ENCODE results near the gene TAGAP.
"Not testable (repeated sequence)": the region's sequence is repeated elsewhere in the genome, so short reads cannot be mapped to it uniquely, and the experiment has no call there.

Gene TAGAP

DNA sequence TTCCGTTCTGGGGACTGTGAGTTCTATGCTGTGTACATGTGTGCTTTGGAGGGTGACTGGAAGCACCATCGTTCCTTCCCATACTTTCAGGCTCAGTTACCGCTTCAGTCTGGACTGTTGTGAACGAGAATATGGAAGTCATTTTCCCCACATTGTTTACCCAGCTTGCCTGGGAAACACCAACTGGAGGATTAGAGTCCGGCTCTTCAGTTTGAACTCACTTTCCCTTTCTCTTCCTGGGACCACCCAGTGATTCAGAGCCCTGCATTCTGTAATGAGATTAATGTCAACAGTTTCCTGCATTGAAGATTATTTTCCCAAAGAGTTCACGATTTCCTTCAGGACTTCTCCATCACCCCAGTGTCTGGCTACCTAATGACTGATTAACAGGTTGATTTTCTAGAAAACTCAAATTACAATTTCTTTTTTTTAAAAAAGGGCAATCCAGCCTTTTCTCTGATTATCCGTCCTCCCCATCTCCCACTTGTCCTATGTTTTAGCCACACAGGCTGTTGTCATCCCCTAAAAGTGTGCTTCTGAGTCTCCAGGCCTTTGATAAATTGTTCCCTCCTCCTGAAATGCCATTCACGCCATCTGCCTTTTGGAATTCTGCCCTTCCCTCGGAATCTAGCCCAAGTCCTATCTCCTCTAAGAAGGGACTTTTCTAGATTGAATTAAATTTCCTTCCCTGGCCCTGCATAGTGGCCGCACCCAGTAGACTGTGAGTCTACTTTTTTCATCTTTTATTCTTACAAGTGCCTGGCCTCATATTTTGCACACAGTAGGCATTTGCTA, 3.3 kb upstream of the TAGAP start:
- no peak for DNase-seq (ENCODE audit: low read depth, low spot score)

DNA sequence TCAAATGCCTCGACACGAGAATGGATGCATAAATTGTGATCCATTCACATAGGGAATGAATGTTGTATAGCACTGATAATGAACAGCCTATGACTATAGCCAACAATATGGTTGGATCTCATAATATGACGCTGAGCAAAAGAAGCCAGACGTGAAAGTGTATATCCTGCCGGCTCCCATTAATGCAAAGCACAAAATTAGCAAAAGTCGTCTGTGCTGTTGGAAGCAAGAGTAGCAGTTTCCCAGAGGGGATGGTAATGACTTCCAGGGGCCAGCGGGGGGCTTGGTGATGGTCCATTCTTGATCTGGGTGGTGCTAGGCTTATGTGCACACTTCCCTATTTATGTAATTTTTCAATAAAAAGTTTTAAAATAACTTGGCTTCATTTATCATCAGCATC, 1.0 kb upstream of the TAGAP start:
- DNase-seq (ENCODE audit: low read depth, low spot score): no peak

DNA sequence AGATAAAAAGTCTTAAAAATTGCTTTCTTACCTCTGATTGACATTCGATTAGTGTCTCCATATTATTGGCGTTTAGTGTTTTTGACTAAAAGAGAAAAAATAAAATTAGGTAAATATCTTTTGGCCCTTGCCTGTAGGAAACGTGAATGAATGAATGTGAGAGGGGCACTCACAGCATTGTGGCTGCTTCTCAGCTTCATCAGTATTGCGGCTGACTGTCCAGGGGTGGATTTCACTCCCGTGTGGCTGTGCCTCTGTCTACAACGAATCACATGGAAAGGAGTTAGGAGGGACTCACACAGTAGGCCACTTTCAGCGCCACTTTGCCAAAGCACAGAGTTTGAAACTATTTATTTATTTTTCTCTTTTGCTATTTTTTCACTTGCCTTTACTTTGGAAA, 844 bp downstream of the TAGAP start:
- no peak for DNase-seq (ENCODE audit: low read depth, low spot score)

DNA sequence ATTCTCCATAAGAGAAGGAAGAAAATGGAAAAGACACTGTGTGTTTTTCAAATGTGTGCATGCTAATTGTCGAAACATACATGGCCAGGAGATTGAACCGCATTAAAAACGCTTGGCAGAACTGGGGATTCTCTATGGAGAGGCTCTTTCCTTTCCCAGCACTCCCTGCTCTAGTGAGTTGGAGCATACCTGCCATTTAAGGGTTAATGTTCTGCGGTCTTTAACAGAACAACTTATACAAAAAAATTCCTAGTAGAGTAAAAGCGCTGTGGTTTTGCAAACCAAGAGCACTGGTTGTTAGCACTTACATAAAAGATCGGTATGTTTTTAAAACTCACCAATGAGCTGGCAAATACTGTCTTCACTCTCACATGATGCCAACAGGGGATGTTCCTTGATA, 1.5 kb downstream of the TAGAP start:
- DNase-seq (ENCODE audit: low read depth, low spot score): no peak

DNA sequence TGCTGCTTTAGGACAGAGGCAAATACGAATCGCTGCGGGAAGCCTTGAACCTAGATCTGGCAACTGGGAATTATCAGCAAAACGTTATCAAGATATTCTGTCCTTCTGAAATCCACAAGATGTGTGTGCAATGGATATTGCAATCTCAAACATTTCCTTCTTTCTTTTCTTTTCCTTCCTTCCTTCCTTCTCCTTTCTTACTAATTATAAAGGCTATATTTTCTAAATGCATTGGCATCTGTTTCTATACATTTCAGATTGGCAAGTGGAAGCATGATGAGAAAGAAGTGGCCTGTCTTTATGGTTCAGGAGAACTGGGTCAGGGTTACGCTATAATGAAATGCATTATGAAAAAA, 2.0 kb downstream of the TAGAP start:
- no peak for DNase-seq (ENCODE audit: low read depth, low spot score)

DNA sequence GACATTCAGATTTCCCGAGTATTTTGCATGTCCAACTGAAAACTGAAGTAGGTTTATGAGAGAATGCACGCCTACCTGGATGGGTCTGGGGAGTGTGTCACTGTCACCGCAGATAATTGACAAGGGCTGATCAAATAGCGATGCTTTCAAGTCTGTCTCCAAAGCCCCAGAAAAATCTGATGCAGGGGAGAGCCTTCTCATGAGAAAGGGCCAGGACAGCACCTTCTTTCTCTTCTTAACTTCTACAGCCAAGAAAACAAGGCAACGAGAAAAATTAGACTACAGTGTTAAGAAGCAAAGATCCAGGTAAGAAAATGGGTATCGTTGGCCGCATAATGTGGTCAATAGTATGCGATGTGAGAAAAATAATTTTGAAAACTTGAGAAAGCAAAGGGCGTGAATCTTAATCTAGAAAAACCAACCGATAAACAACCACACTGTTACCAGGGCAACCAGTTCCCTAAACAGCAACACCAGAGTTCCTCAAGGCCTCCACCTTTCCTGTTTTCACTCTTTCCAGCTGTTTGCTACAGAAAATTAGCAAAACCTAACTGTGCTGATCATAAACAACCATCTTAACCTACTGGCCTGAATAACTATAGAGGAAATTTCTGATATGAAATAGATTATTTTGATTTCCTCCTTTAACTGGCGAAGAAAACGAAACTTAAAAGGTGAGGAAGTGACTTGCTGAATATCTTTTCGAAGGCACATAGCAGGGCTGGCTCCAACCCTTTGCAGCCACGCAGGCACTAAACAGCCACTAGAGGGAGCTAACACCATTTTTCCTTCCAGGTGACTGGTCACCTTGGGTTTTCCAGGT, 2.6 kb downstream of the TAGAP start:
- no peak for DNase-seq (ENCODE audit: low read depth, low spot score)

DNA sequence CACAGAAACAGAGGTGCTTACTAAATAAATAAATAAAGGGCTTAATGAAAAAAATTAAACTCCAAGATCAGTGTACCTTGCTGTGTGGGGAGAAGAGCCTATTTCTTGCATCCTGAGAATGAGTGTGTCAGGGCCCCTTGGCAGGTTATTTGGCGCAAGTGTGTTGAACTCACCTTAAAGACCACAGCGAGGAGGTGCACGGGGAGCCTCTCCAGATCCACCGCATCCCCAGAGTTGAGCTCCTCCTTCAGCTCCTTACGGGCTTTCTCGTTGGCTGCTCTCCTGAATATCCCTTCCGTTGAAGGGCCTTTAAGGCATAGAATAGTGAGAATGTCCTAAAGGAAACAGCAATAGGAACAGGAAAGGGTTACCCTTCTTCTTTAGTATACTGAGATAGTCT, 3.6 kb downstream of the TAGAP start:
- DNase-seq (ENCODE audit: low read depth, low spot score): no peak

DNA sequence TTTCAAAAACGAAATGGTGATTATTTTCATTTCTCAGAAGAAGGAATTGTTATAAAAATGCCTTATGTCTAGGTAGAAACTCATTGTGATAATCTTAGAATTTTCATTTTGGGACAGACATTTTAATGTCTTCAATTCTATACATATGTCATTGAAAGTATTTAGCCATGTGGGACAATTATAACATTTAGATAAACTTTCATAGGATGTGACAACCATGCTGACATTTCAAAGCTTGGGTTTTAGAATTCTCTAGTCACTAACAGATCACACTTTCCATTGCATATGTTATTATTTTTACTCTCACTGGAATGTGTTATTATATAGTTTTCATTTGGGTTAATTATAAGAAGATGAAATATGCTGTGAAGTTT, 4.9 kb downstream of the TAGAP start:
- DNase-seq (ENCODE audit: low read depth, low spot score): no peak

DNA sequence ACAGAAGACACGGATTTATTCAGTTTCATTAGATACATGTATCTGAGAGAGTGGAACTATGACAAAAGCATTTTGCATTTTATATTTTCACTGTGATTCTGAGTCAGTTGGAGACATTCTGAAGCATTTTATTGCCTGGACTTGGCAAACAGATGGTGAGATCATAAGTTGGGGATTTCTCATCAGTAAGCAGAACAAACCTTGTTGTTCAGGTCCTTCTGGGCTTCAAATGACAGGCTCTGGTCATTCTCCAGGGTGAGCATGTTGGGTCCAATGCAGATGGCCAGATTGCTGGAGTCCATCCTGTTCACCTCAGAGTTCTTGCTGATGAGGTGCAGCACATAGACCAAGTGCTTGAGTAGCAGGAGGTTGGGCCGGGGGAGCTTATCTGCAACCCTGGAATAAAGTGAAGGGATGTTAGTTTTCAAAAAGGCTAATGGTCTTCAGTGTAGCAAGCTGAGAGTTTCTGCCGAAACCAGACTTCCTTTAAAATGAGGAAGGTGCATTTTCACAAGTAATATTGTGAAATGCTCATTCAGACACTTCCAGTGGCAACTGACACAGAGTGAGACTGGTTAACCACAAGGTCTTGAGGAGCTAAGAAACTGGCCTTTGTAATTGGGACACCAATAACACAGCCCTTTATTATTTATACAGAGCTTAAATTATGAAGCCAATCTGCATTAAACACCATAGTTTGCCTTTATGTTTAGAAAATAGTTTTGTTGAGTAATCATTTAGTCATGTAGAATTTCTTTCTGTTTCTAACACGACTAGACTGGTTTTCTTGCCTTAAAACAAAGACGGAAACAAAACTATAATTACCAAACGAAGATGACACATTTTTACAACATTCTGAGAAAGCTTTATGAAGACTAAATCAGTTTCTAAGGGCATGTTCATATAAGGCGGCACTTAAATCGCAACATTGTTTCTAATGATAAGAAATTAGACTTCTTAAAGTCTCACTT, 5.6 kb downstream of the TAGAP start:
- no peak for DNase-seq (ENCODE audit: low read depth, low spot score)

DNA sequence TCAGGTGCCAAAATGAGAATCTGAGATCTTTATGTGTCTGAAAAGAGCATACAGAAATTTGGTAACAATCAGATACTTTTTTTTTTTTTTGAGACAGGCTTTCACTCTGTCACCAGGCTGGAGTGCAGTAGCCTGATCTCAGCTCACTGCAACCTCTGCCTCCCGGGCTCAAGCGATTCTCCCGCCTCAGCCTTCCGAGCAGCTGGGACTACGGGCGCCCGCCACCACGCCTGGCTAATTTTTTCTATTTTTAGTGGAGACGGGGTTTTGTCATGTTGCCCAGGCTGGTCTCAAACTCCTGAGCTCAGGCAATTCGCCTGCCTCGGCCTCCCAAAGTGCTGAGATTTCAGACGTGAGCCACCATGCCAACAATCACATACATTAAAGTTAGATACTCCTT, 6.5 kb downstream of the TAGAP start:
- not testable (repeated sequence) for DNase-seq (ENCODE audit: low read depth, low spot score)

DNA sequence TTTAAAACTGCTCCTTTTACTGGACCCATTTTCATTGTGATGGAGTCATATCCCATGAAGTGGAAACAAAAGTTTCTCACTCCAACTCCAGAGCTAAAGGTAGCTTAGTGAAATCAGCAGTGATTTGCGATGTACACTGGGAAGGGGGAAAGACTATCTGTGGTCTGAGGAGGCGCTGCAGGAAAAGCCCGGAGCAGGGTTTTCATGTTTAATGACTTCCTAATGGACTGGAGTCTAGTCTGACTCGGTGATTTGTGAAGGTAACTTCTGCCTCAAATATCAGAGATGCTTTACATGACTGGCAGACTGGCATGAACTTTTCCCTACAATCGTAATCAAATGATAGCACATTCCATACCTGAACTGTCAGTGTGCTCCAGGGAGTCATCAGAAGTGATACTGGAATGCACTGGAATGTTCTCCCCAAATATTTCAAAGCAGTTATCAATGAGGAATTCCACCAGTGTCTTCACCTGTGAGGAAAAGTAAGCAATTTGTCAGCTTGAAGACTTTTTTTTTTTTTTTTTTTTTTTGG, 7.0 kb downstream of the TAGAP start:
- no peak for DNase-seq (ENCODE audit: low read depth, low spot score)

DNA sequence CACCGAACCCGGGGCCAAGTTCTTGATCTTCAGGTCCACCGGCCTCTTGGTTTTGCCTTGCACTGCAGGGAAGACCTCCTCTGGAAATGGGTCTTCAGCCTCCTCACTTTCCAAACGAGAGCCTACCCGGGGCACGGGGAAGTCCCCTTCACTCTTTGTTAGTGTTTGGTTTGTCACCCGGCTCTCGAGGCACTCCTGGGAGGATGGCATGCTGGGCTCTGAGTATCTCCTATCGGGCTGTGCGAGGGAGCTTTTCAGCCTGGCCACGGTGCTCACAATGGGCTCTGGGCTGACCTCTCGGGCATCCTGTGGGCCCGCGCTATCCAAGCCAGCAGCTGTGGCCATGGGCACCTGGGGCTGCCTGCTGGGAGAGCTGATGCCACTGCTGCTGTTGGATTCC, 8.1 kb downstream of the TAGAP start:
- DNase-seq (ENCODE audit: low read depth, low spot score): no peak

DNA sequence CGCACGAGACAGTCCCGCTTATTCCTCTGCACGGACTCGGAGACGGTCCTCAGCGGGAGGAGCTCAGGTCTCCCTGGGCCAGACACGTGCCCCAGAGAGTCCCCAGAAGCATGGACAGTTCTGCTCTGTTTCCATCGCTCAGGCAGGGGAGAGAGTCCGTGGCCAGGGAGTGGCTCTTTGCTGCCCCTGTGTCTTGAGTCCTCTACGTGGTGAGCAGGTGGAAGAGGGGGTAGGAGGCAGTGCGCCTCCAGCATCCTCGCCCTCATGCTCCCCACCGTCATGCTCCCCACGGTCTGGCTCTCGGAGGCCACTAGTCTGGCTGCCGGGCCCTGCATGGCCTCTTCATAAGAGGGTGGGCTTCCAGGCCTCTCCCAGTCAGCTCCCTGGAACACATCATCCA, 8.9 kb downstream of the TAGAP start:
- no peak for DNase-seq (ENCODE audit: low read depth, low spot score)

DNA sequence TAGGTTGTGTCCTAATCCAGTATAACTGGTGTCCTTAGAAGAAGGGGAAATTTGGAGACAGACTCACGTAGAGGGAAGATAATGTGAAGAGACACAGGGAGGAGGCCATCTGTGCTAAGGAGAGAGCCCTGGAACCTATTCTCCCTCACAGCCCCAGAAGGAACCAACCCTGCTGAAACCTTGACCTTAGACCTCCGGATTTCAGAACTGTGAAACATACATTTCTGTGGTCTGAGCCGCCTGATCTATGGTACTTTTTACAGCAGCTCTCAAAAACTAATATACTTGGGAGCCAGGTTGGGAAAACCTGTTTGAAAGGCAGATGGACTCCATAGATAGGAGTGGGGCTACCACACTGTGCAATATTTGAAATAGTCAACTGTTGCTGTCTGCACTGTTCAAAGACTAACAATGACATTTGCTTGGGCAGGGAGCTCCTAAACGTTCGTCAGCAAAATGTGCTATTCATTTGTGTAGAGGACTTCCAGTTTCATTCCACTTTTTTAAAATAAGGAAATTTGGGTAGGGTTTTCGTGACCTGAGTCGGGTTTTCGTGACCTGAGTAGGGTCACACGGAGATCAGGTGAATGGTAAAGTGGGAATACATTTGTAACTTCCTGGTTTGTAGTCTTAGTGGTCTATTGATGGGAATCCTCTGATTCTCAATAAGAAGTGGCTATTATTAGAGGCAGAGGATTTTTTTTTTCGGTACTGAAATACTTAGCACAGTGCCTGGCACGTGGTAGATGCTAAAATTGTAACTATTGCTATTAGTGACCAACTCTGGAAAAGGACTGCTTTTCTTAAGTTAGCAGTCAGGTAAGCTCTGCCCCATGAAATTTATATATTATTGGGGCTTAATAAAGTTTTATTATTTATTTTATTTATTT, 11.4 kb downstream of the TAGAP start:
- no peak for DNase-seq (ENCODE audit: low read depth, low spot score)

DNA sequence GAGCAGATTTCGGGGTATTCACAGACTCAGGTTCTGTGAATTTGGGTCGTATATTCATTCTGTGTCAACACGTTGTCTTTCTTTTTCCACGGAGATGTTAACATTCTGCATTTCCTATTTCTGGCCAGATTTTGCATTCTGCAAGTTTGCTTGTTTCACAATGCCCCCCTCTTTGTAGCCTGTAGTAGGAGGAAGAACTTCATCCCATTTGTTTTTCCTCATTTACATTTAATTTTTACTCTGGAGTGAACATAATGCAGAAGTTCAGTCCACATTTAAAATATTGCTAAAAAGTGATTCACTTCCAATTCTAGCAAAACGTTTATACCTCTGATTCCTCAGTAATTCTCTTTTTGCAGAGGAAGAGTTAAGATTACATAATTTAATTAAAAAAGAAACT, 12.9 kb downstream of the TAGAP start:
- DNase-seq (ENCODE audit: low read depth, low spot score): no peak

DNA sequence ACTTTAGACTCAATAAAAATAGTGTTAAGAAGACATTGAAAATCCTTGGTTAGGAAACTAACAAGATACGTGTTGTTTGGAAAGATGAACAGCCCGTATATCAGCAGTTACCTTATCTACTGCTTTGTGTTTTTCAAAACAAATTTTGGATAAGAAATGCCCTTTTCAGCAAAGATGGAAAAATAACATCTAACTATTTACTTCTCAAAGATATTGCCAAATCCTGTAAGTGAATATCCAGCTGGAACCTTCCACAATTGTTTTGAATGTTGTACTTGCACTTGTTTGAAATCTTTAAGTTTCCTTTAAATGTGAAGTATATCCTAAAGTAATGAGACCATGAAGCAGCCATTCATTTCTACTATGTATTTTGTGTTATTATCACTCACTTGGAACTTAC, 14.6 kb downstream of the TAGAP start:
- DNase-seq (ENCODE audit: low read depth, low spot score): no peak

DNA sequence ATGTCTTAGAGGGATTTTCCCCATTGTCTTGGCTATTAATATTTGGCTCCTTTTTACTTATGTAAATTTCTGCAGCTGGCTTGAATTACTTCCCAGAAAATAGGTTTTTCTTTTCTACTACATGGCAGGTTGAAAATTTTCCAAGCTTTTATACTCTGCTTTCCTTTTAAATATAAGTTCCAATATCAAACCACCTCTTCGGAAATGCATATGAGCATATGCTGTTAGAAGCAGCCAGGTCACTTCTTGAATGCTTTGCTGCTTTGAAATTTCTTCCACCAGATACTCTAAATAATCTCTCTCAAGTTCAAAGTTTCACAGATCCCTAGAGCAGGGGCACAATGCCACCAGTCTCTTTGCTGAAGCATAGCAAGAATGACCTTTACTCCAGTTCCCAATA, 19.6 kb downstream of the TAGAP start:
- DNase-seq (ENCODE audit: low read depth, low spot score): not testable (repeated sequence)

DNA sequence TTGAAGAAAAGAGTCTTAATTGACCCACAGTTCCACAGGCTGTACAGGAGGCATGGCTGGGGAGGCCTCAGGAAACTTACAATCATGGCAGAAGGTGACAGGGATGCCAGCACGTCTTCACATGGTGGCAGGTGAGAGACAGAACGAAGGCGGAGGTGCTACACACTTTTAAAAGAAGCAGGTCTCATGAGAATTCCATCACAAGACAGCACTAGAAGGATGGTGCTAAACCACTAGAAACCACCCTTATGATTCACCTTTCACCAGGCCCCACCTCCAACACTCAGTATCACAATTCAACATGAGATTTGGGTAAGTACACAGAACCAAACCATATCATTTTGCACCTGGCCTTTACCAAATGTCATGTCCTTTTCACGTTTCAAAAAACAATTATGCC, 20.9 kb downstream of the TAGAP start:
- DNase-seq (ENCODE audit: low read depth, low spot score): no peak

DNA sequence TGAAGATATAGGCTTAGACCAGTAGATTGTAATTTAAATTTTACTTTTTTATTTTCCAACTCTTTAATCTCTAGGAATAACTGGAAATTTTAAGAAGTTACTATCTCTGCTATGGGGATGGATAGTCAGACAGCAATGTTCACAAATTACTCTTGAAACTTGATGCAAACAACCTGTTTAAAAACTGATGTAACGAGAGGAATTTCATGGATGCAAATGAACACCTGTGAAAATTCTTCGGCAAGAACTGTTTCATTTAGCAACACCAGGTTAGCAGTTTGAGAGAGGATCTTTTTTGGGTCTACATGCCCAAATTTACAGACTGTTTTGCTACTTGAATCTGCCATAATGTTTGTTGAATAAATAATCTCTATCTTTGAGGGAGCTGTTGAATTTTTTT, 24.8 kb downstream of the TAGAP start:
- DNase-seq (ENCODE audit: low read depth, low spot score): no peak

DNA sequence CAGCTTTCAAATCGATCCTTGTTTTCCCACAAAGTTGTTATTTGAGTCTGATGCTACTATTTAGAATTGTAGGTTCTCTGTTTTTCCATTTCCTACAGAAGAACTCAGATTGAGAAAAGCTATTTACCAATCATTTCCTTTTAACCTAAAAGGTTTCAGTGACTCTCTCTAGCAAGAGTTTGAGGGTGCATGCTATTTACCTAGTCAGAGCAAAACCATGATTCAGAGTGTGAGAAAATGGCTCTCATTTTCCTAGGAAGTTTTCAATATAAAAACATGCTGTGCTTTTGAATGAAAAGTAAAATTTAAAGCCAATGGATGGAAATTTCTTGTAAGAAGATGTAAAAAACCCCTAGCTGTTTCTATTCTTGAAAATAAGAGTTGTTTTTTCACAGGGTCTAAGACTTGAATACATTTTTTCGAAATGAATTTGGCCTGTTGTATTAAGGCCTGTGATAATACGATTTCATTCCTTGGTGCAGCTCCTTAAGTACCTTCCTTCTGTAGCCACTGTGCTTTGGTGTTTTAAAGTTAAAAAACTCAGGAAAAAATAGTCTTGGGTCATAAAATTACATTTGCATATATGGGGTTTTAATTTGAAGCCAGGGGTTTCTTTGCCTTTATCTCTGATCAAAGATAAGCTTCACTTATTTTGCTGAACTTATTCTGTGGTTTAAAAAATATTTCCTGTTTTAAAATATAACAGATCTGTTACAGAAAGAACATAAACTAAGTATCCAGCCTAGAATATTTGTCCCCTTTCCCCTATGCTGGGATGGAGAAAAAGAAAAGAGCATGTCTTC, 26.8 kb downstream of the TAGAP start:
- no peak for DNase-seq (ENCODE audit: low read depth, low spot score)

Measured in brain pericyte (primary cell).